PC-3 (cell line): Measurements from ENCODE around the gene CHD6. TPM values are rescaled to one million over a fixed set of nuclear protein-coding genes. Genes with fewer than 3 reads are reported as not detected.

Experiments
- ATAC-seq: fragments of 200-7000 bp; cut with Tn5 transposase; 2 replicates; pipeline ENCODE4 v1.9.1; 2020; ENCODE audit warnings: mild to moderate bottlenecking, moderate library complexity
- BruUV-seq: library from RNA; stranded (reverse); fragments of 400-500 nt; replicated peaks from 2 replicates; lab custom pipeline; 2021; lab: Mats Ljungman, UMichigan
- CTCF ChIA-PET: fragments of 300-600 bp; sonication (Branson Sonifier 250); formaldehyde crosslinking; loops from one replicate; lab custom pipeline; 2022; ENCODE audit warnings: antibody characterized with exemption; lab: Charles Lee
- POLR2A ChIA-PET: fragments of 300-600 bp; sonication (Branson Sonifier 250); formaldehyde crosslinking; loops from one replicate; lab custom pipeline; 2022; ENCODE audit warnings: antibody characterized with exemption; ENCODE audit not compliant: unreplicated experiment; lab: Charles Lee
- DNase-seq: peaks from one replicate; pipeline ENCODE4 v3.0.0-alpha.2; 2015
- H2AFZ ChIP-seq: fragments of 300-600 bp; sonication (generic); 2 replicates; pipeline ENCODE4 v1.6.0; 2016; ENCODE audit warnings: antibody characterized with exemption, low read length
- H3F3A ChIP-seq: fragments of 300-600 bp; sonication (generic); one replicate; pipeline ENCODE4 v1.6.0; 2017; ENCODE audit warnings: antibody characterized with exemption, low read length, control low read depth, mild to moderate bottlenecking; ENCODE audit not compliant: unreplicated experiment
- H3K27ac ChIP-seq: fragments of 300-600 bp; sonication (generic); 2 replicates; pipeline ENCODE4 v1.5.1; 2016; ENCODE audit warnings: mild to moderate bottlenecking, low read length
- H3K27me3 ChIP-seq: fragments of 300-600 bp; sonication (generic); 2 replicates; pipeline ENCODE4 v1.6.1; 2016; ENCODE audit warnings: low read length, mixed read lengths
- H3K36me3 ChIP-seq: fragments of 300-600 bp; sonication (generic); 2 replicates; pipeline ENCODE4 v1.6.1; 2016; ENCODE audit warnings: low read depth, mixed run types, low read length, mixed read lengths
- H3K4me1 ChIP-seq: fragments of 300-600 bp; sonication (generic); 2 replicates; pipeline ENCODE4 v1.5.1; 2016; ENCODE audit warnings: low read length; ENCODE audit not compliant: insufficient read depth
- H3K4me2 ChIP-seq: fragments of 300-600 bp; sonication (generic); 2 replicates; pipeline ENCODE4 v1.6.0; 2016; ENCODE audit warnings: low read length
- H3K4me3 ChIP-seq: fragments of 300-600 bp; sonication (generic); 2 replicates; pipeline ENCODE4 v1.5.1; 2016; ENCODE audit warnings: mild to moderate bottlenecking, low read length, mixed read lengths
- H3K79me2 ChIP-seq: fragments of 300-600 bp; sonication (generic); 2 replicates; pipeline ENCODE4 v1.6.1; 2017; ENCODE audit warnings: low read length, mixed read lengths
- H3K9ac ChIP-seq: fragments of 300-600 bp; sonication (generic); 2 replicates; pipeline ENCODE4 v1.6.0; 2016; ENCODE audit warnings: mild to moderate bottlenecking, low read length
- H3K9me2 ChIP-seq: fragments of 300-600 bp; sonication (generic); replicated peaks from 2 replicates; pipeline ENCODE4 v1.6.1; 2016; ENCODE audit warnings: mixed run types, low read length, mixed read lengths
- H3K9me3 ChIP-seq: fragments of 300-600 bp; sonication (generic); 2 replicates; pipeline ENCODE4 v1.6.1; 2016; ENCODE audit warnings: low read length, mixed read lengths
- H4K20me1 ChIP-seq: fragments of 300-600 bp; sonication (generic); 2 replicates; pipeline ENCODE4 v1.6.1; 2016; ENCODE audit warnings: low read length, mixed read lengths
- CTCF ChIP-seq: fragments of 300-600 bp; sonication (generic); conservative IDR thresholded peaks from 2 replicates; pipeline ENCODE4 v1.5.1; 2017; ENCODE audit warnings: antibody characterized with exemption, low read depth, mild to moderate bottlenecking, low read length
- EZH2 ChIP-seq: fragments of 300-600 bp; sonication (generic); IDR thresholded peaks from one replicate; pipeline ENCODE4 v1.6.1; 2017; ENCODE audit warnings: antibody characterized with exemption, mild to moderate bottlenecking, low read length; ENCODE audit not compliant: unreplicated experiment
- EZH2phosphoT487 ChIP-seq: fragments of 300-600 bp; sonication (generic); IDR thresholded peaks from 2 replicates; pipeline ENCODE4 v1.6.1; 2018; ENCODE audit warnings: mild to moderate bottlenecking, antibody characterized with exemption, low read length, borderline replicate concordance
- intact Hi-C: fragments of 100-400 bp; cut with micrococcal nuclease; formaldehyde crosslinking; loops from 2 replicates; pipeline ENCODE4 v1.9.0; 2023
- total RNA-seq: library from RNA; depleted of rRNA; stranded (reverse); fragments of >200 nt; gene quantifications from 2 replicates; pipeline ENCODE4 v1.2.3, GENCODE V29; 2014

The CHD6 gene
- total RNA-seq, 1 experiment from 2014 or later: 19.5 TPM

GRCh38 chr20:41408156-41408794 is 209.9 kb downstream of the CHD6 start:
- no TSS peak for BruUV-seq
- Histone ChIP-seq H3K79me2 (no peaks in the 10 kb centered on the region), H3K27me3 (no peaks in the 10 kb centered on the region), H3K36me3 (peaks cover 17% of the 10 kb centered on the region; the same call in 1 of the 2 replicates), H3F3A (no peaks in the 10 kb centered on the region), H3K9me3 (no peaks in the 10 kb centered on the region), H4K20me1 (no peaks in the 10 kb centered on the region), H2AFZ (no peak overlapping the region), H3K4me1 (no peaks in the 10 kb centered on the region), H3K9ac (no peak overlapping the region), H3K27ac (no peak overlapping the region), H3K4me2 (no peak overlapping the region), H3K4me3 (no peak overlapping the region), H3K9me2 (no peaks in the 10 kb centered on the region)
- DNase-seq (no peak), ATAC-seq (no peak)
- intact Hi-C loops: no loop called here
- POLR2A ChIA-PET: no interaction called here
- TF ChIP-seq EZH2 (no peak), CTCF (no peak), EZH2phosphoT487 (no peak)
- CTCF ChIA-PET: no interaction called here

- ChIA-PET POLR2A (no interaction called here), CTCF (no interaction called here)
- no TSS peak for BruUV-seq
- ATAC-seq (no peak), DNase-seq (no peak)
- no peaks in the 10 kb centered on the region for H3F3A ChIP-seq
- H3K4me1 ChIP-seq: no peaks in the 10 kb centered on the region
- no peaks in the 10 kb centered on the region for H3K27me3 ChIP-seq
- H2AFZ ChIP-seq: no peak overlapping the region
- H3K9ac ChIP-seq: no peak overlapping the region
- no peak overlapping the region for H3K4me2 ChIP-seq
- no peaks in the 10 kb centered on the region for H3K79me2 ChIP-seq
- no peaks in the 10 kb centered on the region for H3K9me2 ChIP-seq
- peaks cover 17% of the 10 kb centered on the region; the same call in 1 of the 2 replicates for H3K36me3 ChIP-seq
- no peak overlapping the region for H3K27ac ChIP-seq
- no peaks in the 10 kb centered on the region for H4K20me1 ChIP-seq
- TF ChIP-seq CTCF (no peak), EZH2phosphoT487 (no peak), EZH2 (no peak)
- no peak overlapping the region for H3K4me3 ChIP-seq
- intact Hi-C loops: no loop called here
- no peaks in the 10 kb centered on the region for H3K9me3 ChIP-seq
Observed at GRCh38 chr20:41407607-41408006, 210.6 kb downstream of the CHD6 start.

GRCh38 chr20:41406896-41407444 is 211.2 kb downstream of the CHD6 start:
- no peak overlapping the region for H3K27ac ChIP-seq
- ChIA-PET POLR2A (no interaction called here), CTCF (no interaction called here)
- no peaks in the 10 kb centered on the region for H3K9me2 ChIP-seq
- H2AFZ ChIP-seq: no peak overlapping the region
- no peak overlapping the region for H3K4me3 ChIP-seq
- intact Hi-C loops: no loop called here
- no peaks in the 10 kb centered on the region for H3K4me1 ChIP-seq
- H3K9ac ChIP-seq: no peak overlapping the region
- ATAC-seq: no peak
- no peak for DNase-seq
- no peaks in the 10 kb centered on the region for H3K79me2 ChIP-seq
- peaks cover 17% of the 10 kb centered on the region; the same call in 1 of the 2 replicates for H3K36me3 ChIP-seq
- H3K4me2 ChIP-seq: no peak overlapping the region
- TF ChIP-seq EZH2 (no peak), EZH2phosphoT487 (no peak), CTCF (no peak)
- H3K27me3 ChIP-seq: no peaks in the 10 kb centered on the region
- no peaks in the 10 kb centered on the region for H3F3A ChIP-seq
- no TSS peak for BruUV-seq
- no peaks in the 10 kb centered on the region for H3K9me3 ChIP-seq
- no peaks in the 10 kb centered on the region for H4K20me1 ChIP-seq
